Measurements from ENCODE around the gene XYLB.

The XYLB gene

GRCh38 chr3:38457111-38458003, 110.8 kb downstream of the XYLB start:
- DNase-seq, result no peak

GRCh38 chr3:38458796-38459498, 112.4 kb downstream of the XYLB start:
- DNase-seq, result no peak

- no peak for DNase-seq
These were observed 113.0 kb downstream of the XYLB start for GRCh38 chr3:38459499-38460048.

GRCh38 chr3:38460377-38461270, 114.0 kb downstream of the XYLB start:
- no peak for DNase-seq

Data from stimulated activated CD4-positive, alpha-beta T cell treated with anti-CD3 and anti-CD28 coated beads, Interleukin-4, amount 100 ng/mL, for 24 hours (primary cell).